Measurements from ENCODE around the gene SIGLEC10. TPM values are rescaled to one million over a fixed set of nuclear protein-coding genes. Genes with fewer than 3 reads are reported as not detected.

SIGLEC10 gene
- total and polyA plus RNA-seq, 9 of the 15 experiments (the other 6 are each of a cell fraction or from before 2014, with no cell fraction given): 0.10 to 1.8 (median 0.82) TPM

DNA sequence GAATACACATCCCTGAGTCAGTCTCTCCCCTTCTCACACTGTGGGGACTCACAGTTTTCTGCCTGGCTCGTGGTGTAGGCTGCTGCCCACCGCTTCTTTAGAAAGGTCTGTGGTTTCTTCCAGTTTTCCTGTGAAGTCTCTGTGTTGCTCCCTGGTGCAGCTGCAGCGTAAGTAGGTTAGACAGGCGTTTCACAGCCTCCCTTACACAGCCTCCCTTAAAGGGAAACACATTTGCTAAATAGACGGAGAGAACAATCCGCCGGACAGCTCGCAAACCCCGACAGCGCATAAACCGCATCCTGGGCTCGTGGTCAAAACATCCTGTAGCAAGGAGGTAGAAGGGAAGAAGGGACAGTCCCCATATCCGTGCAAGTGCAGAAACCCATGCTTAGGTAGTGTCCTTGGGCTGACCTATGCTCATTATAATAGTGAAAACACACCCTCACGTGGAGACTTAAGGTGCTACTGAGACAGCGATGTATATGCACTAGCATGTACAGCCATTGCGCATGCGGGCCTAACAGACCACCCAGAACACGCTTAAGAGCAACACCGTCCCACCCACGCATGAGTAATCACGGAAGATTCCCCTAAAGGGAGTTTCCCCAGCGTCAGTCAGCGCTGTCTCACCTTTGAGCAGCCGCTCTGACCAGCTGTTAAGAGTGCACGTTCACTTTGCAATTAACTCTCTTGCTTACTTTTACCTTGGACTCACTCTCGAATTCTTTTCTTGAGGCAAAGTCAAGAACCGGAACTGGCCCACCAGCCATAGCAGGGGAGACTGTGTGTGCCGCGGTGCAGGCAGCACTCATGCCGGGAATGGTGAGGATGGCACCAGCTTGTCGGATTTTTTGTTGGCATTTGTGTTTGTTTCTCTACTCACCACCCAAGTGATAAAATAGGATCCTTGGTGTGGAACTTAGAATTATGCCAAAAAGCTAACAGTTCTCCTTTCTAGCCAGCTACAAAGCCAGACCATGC, 24.3 kb upstream of the SIGLEC10 start:
- DNase-seq (ENCODE audit: extremely low read depth in 1 of 4, low spot score in 3 of 4): peak; percentile 49 to 82 (median 52)
- TF ChIP-seq DPF2 (IDR thresholded peaks at IDR 0.05) (peak; percentile 6; the same call in 1 of the 2 replicates), TARDBP (IDR thresholded peaks at IDR 0.05) (0 out of 2 replicates have a peak, but pooled peaks have one; percentile 5), SIN3A (IDR thresholded peaks at IDR 0.05; ENCODE audit: borderline replicate concordance in 2 of 2, control insufficient read depth in 1 of 2, low read depth in 2 of 2, low read length in 2 of 2) (peak in 1 of 2 experiments; percentile 50; a peak in 1 of 4 replicates), MYC (IDR thresholded peaks at IDR 0.05; ENCODE audit: low read depth, low read length) (0 out of 2 replicates have a peak, but pooled peaks have one; percentile 39), MYC (CRISPR knock-in tag; IDR thresholded peaks at IDR 0.05; ENCODE audit: borderline replicate concordance, low read depth) (no peak; the same call in 1 of the 2 replicates), RBBP5 (IDR thresholded peaks at IDR 0.05; ENCODE audit: borderline replicate concordance, insufficient read depth, low read length, poor library complexity, severe bottlenecking) (no peak), NR2C1 (IDR thresholded peaks at IDR 0.05) (no peak), NR2C1 (tag; IDR thresholded peaks at IDR 0.05) (peak; percentile 49; the same call in 1 of the 2 replicates), CAMTA2 (CRISPR knock-in tag; conservative IDR thresholded peaks at IDR 0.05) (no peak), TAF9B (IDR thresholded peaks at IDR 0.05; ENCODE audit: partially characterized antibody) (peak; percentile 80), RNF2 (IDR thresholded peaks at IDR 0.05) (0 out of 2 replicates have a peak, but pooled peaks have one; percentile 71), BRD9 (IDR thresholded peaks at IDR 0.05; ENCODE audit: low read depth, partially characterized antibody) (peak; percentile 20), CBFA2T2 (conservative IDR thresholded peaks at IDR 0.05) (no peak), ETV6 (IDR thresholded peaks at IDR 0.05; ENCODE audit: borderline replicate concordance in 1 of 2, low read depth in 2 of 2, low read length in 1 of 2) (no peak), ETV6 (CRISPR knock-in tag; IDR thresholded peaks at IDR 0.05; ENCODE audit: borderline replicate concordance) (no peak), NFRKB (IDR thresholded peaks at IDR 0.05; ENCODE audit: low read depth) (peak; percentile 76; the same call in 1 of the 2 replicates), CREM (IDR thresholded peaks at IDR 0.05; ENCODE audit: low read depth) (peak; percentile 60), MAFK (IDR thresholded peaks at IDR 0.05; ENCODE audit: low read length) (peak; percentile 19)
- TF ChIP-seq, protein P1, sequence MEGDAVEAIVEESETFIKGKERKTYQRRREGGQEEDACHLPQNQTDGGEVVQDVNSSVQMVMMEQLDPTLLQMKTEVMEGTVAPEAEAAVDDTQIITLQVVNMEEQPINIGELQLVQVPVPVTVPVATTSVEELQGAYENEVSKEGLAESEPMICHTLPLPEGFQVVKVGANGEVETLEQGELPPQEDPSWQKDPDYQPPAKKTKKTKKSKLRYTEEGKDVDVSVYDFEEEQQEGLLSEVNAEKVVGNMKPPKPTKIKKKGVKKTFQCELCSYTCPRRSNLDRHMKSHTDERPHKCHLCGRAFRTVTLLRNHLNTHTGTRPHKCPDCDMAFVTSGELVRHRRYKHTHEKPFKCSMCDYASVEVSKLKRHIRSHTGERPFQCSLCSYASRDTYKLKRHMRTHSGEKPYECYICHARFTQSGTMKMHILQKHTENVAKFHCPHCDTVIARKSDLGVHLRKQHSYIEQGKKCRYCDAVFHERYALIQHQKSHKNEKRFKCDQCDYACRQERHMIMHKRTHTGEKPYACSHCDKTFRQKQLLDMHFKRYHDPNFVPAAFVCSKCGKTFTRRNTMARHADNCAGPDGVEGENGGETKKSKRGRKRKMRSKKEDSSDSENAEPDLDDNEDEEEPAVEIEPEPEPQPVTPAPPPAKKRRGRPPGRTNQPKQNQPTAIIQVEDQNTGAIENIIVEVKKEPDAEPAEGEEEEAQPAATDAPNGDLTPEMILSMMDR (IDR thresholded peaks at IDR 0.05 in 2 of 3, conservative IDR thresholded peaks at IDR 0.05 in 1 of 3; ENCODE audit: insufficient read depth in 2 of 3, low read depth in 1 of 3, low read length in 3 of 3): peak in 1 of 3 experiments; percentile 17; a peak in 1 of 6 replicates
- TF ChIP-seq, protein P2, sequence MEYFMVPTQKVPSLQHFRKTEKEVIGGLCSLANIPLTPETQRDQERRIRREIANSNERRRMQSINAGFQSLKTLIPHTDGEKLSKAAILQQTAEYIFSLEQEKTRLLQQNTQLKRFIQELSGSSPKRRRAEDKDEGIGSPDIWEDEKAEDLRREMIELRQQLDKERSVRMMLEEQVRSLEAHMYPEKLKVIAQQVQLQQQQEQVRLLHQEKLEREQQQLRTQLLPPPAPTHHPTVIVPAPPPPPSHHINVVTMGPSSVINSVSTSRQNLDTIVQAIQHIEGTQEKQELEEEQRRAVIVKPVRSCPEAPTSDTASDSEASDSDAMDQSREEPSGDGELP (CRISPR knock-in tag; IDR thresholded peaks at IDR 0.05; ENCODE audit: borderline replicate concordance): peak; percentile 88

More for the DNA sequence above, 24.3 kb upstream of the SIGLEC10 start:
- Histone ChIP-seq H3K36me3 (ENCODE audit: control insufficient read depth, insufficient read depth, low read length) (no peaks in the 10 kb centered on the region), H3K4me1 (replicated peaks in 1 of 2; ENCODE audit: control insufficient read depth in 2 of 2, insufficient read depth in 2 of 2, low read length in 2 of 2) (peaks cover 16 to 24% of the 10 kb centered on the region in 2 experiments), H3K27ac (ENCODE audit: extremely low read depth, low read depth, low read length) (peak overlapping the region; percentile 83), H3K4me2 (ENCODE audit: insufficient read depth, low read length) (peak overlapping the region; percentile 96), H3K9me3 (replicated peaks; ENCODE audit: control insufficient read depth, insufficient read depth, low read depth, low read length) (no peaks in the 10 kb centered on the region), H3K9ac (ENCODE audit: insufficient read depth in 1 of 2, low read depth in 2 of 2, low read length in 2 of 2) (peak overlapping the region; percentile 74 to 89), H2AFZ (ENCODE audit: low read depth, low read length) (peak overlapping the region; percentile 90), H3K9me1 (ENCODE audit: control insufficient read depth, insufficient read depth, low read length) (no peaks in the 10 kb centered on the region), H3K4me3 (peak overlapping the region; percentile 32), H3K79me2 (ENCODE audit: control insufficient read depth, insufficient read depth, low read length) (no peaks in the 10 kb centered on the region; the same call in 2 of the 3 replicates), H4K20me1 (replicated peaks; ENCODE audit: control insufficient read depth, insufficient read depth, low read length) (no peaks in the 10 kb centered on the region), H3K27me3 (ENCODE audit: control insufficient read depth in 2 of 2, insufficient read depth in 2 of 2, low read length in 2 of 2) (no peaks in the 10 kb centered on the region)
- ChIA-PET CTCF (ENCODE audit: low intra/inter-chr PET ratio) (interaction anchor here (0.6 to 1.2 kb wide), 2 partner anchors 13 to 43 kb away, joined by 3 read pairs; no protein-coding TSS in a partner anchor), POLR2A (interaction anchor here (0.6 to 1.2 kb wide), 9 partner anchors 10 to 374 kb away, joined by 3 to 4 read pairs (median 3); partner anchors contain the start of gene ZNF175)
- ATAC-seq (peak; percentile 88), FAIRE-seq (peak; percentile 95)
- 5% methylated on average over 31 of the region's 31 CpGs for WGBS (ENCODE audit: insufficient coverage, low coverage, missing lambda C conversion rate)
- in situ Hi-C loops (cut with MboI): no loop called here
- no TSS peak for BruUV-seq (replicated peaks)
- intact Hi-C loops (cut with micrococcal nuclease): no loop called here

Data from K562 (cell line).